GM19238 (cell line): ENCODE data around the gene PSENEN.

ENCODE experiments used
- DNase-seq: peaks from one replicate; pipeline ENCODE4 v3.0.0; 2011; ENCODE audit warnings: low spot score; ENCODE audit not compliant: insufficient read length

PSENEN gene

GRCh38 chr19:35750167-35750566 is 4.7 kb downstream of the PSENEN start:
- no peak for DNase-seq

GRCh38 chr19:35751839-35752745 is 6.6 kb downstream of the PSENEN start:
- no peak for DNase-seq

- no peak for DNase-seq
These were observed 7.4 kb downstream of the PSENEN start for GRCh38 chr19:35752746-35753350.

DNA sequence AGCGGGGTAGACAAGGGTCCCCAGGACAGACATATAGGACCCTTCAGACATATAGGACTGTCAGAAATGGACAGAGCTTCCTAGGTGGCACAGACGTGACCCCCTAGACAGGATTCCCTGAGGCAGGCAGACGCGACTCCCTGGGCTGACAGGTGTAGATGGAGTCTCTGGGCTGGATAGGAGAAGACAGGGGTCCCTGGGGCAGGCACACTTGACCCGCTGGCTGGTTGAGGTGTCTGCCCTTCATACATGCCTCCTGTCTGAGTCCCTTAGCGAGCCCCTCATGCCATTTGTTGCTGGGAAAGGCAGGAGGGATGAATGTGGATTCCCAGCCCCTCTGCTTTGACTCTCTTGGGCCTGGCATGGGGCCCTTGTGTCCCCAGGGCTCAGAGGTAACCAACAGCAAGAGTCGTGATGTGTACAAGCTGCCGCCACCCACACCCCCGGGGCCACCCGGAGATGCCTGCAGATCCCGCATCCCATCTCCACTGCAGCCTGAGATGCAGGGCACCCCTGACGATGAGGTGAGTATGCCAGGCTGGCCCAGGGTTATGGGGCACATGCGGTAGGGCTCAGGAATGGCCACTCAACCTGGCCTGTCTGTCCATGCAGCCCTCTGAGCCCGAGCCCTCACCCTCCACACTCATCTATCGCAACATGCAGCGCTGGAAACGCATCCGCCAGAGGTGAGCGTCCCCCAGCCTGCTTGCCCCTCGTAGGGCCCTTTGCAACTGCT is 8.4 kb downstream of the PSENEN start:
- DNase-seq: no peak

DNA sequence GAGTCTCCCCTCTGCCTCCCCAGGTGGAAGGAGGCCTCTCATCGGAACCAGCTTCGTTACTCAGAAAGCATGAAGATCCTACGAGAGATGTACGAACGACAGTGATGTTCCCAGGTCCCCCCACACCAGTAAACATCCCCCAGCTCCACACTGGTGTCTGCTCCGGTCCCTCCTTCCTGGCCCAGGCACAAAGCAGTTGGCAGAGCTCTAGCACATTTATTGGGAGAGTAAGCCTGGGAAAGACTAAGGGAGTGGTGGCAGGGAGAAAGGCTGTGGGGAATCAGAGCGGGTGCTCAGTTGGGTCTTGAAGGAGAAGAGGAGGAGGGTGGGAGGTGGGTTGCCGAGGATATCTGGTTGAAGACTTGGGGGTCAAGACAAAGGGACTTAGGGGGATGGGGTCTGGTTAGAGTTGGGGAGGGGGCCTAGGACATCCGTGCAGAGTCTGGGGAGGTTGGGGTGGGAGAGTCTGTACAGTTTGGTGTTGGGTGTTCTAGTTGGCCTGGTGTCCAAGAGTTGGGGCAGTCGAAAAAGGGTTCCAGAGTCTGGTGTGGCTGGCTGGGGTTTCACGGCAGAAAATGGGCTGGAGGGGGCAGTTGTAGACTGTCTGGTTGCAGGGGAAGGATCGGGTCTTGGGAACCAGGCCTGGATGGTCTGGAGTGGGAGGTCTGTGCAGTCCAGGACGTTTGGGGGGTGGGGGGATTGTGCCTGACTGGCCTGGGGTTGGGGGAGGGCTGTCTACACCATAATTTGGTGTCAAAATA is 9.1 kb downstream of the PSENEN start:
- no peak for DNase-seq

GRCh38 chr19:35755131-35755549 is 9.7 kb downstream of the PSENEN start:
- no peak for DNase-seq

GRCh38 chr19:35755550-35756376 is 10.3 kb downstream of the PSENEN start:
- no peak for DNase-seq

DNA sequence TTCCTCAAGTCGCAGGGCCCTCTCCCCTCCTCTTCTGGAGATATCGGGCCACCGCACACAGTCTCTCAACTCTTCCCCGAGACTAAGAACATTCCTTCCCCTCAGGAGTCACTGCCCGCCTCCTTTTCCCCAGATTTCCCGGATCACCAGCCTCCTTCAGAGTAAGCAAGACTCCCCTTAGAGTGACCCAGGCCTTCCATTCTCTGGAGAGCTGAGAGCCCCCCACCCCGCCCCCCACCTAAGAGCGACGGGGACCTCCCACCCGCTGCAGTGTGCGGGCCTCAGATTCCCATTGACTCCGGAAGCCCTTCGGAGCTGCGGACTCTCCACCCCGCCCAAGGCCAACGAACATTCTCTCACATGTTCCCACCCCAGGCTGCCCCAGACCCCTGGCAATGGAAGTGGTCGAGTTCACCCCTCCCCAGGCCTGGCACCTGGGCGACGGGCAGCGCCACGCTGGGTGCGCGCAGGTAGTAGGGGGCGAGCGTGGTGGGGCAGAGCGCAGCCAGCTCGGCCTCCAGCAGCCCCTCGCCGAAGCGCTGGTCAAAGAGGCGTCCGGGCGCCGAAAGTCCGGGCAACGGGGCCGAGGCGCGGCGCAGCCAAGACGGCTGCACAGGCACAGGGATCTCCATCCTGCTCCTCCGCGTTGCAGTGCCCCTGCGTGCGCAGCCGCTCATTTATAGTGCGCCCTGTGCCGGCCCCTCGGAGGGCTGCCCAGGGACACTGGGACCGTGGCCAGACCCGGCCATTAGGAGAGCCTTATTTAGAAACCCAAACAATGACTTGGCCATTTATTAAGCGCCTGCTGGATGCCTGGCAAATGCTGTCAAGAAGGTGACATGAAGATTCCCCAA is 11.2 kb downstream of the PSENEN start, which contains the start of gene HSPB6:
HSPB6 (minus strand) TSS at position 653 of the 854 bp plus-strand sequence; CDS start at position 632, 21 bp downstream.
- no peak for DNase-seq

DNA sequence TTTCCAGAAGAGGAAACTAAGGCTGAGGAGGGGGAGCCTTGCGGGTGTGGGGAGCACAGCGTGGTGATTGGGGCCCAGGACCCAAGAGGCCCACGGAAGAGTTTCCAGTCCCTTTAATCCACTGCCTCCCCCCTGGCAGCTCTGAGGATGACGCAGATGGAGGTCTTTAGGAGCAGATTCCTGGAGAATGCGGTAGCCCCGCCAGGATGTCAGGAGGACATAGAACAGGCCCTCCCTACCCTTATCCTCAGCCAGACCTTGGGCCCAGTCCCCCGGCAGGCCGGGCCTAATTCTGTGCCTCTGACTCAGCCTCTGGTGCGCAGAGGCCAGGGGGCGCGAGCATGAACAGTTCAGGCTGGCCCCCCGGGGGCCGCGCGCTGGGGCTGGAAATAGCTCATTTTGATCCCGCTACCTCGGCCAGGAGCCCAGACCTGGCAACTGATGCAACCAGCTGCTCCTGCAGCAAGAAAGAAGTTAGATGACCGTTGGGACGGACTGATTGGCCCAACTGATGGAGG is 11.8 kb downstream of the PSENEN start:
- no peak for DNase-seq

- DNase-seq: peak; percentile 99
These were observed 12.5 kb downstream of the PSENEN start, which contains the start of gene PROSER3 for GRCh38 chr19:35757749-35758608. Gene PROSER3, plus strand, starts transcription at chr19:35758176. Its CDS starts 40 bp downstream, at chr19:35758216.

- DNase-seq: no peak
These were observed 14.2 kb downstream of the PSENEN start for GRCh38 chr19:35759697-35760096.

DNA sequence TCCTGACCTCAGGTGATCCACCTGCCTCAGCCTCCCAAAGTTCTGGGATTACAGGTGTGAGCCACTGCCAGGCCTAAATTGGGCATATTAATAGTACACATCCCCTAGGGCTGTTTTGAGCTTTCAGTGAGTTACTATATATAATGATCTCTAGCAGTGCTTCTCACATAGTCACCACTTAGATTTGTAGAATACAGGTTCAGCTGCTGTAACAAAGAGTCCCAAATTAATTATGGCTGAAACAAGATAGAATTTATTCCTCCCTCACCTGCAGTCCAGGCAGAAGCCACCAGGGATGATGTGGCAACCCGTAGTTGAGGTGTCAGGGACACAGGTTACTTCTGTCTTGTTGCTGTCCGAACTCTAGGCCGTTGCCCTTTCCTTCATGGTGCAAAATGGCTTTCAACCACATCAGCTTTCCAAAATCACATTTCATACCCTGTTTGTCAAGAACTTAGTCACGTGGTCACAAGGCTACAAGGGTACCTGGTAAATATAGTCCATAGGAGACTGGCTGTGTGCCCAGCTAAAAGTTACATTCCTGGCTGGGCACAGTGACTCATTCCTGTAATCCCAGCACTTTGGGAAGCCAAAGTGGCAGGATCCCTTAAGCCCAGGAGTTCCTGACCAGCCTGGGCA is 15.4 kb downstream of the PSENEN start:
- DNase-seq: no peak

GRCh38 chr19:35764432-35765315 is 19.2 kb downstream of the PSENEN start:
- no peak for DNase-seq

GRCh38 chr19:35766571-35767104 is 21.2 kb downstream of the PSENEN start:
- no peak for DNase-seq

DNA sequence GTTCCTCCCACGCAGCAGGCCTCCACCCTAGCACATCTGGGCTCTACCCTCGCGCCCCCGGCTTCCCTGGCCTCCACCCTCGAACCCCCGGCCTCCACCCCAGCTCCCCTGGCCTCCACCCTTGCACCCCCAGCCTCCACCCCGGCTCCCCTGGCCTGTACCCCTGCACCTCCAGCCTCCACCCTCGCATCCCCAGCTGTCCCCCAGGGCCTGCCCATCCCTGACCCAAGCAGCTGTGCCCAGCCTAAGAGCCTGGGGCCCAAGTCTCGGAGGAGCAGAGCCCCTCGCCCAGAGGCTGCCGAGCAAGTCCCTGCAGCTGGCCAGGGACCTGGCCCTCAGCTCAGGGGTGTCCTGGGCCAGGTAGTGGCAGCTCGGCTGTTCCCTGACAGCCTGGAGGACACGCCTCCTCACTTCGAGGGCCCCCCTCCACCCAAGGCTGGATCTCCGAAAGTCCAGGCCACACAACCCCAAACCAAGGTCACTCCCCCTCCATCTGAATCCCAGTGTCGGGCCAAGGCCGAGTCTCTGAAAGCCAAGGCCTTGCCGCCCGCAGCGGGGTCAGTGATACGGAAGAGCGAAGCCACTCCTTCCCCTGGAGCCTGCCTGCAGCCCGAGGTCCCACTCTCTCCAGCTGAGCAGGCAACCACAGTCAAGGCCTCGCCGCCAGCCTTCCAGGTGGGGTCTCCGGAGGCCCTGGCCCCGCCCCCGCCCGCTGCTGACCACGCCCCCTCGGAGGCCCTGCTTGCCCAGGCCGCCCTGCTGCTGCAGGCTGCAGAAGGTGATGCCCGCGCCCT is 22.0 kb downstream of the PSENEN start:
- no peak for DNase-seq

- DNase-seq: no peak
These were observed 22.6 kb downstream of the PSENEN start for GRCh38 chr19:35768082-35768421.
